Suprapubic skin (tissue), 4 donors: ENCODE results near the gene EDN1. TPM values are rescaled to one million over a fixed set of nuclear protein-coding genes. Genes with fewer than 3 reads are reported as not detected.

Experiments used
- DNase-seq, 2 donors: peaks; one replicate each; pipeline ENCODE4 v3.0.0-alpha.2; 2019; ENCODE audit warnings: low spot score in 2 of 2
- H3K27ac ChIP-seq: fragments of 200-600 bp; sonication (generic); one replicate; pipeline ENCODE4 v1.5.1; 2019
- H3K27me3 ChIP-seq: fragments of 200-600 bp; sonication (generic); one replicate; pipeline ENCODE4 v1.5.1; 2019
- H3K36me3 ChIP-seq: fragments of 200-600 bp; sonication (generic); one replicate; pipeline ENCODE4 v1.5.1; 2019
- H3K4me1 ChIP-seq: fragments of 200-600 bp; sonication (generic); one replicate; pipeline ENCODE4 v1.5.1; 2019
- H3K4me3 ChIP-seq: fragments of 200-600 bp; sonication (generic); one replicate; pipeline ENCODE4 v1.5.1; 2019; ENCODE audit warnings: mild to moderate bottlenecking
- H3K9me3 ChIP-seq: fragments of 200-600 bp; sonication (generic); one replicate; pipeline ENCODE4 v1.5.1; 2019
- CTCF ChIP-seq, 2 donors: fragments of 200-600 bp in 1 of 2; fragments of 450-650 bp in 1 of 2; sonication (generic) in 1 of 2; IDR thresholded peaks; one replicate each; pipeline ENCODE4 v1.5.1; 2016 to 2019; ENCODE audit warnings: antibody characterized with exemption in 2 of 2, mild to moderate bottlenecking in 1 of 2, moderate library complexity in 1 of 2
- EP300 ChIP-seq: sonication (generic); formaldehyde crosslinking; IDR thresholded peaks from one replicate; pipeline ENCODE4 v1.6.1; 2017; ENCODE audit warnings: antibody characterized with exemption
- POLR2A ChIP-seq, 2 donors: fragments of 450-650 bp; IDR thresholded peaks; one replicate each; pipeline ENCODE4 v1.6.1; 2017; ENCODE audit warnings: antibody characterized with exemption in 2 of 2, mild to moderate bottlenecking in 2 of 2, moderate library complexity in 2 of 2
- POLR2AphosphoS5 ChIP-seq, 3 donors: sonication (generic); formaldehyde crosslinking; IDR thresholded peaks; one replicate each; pipeline ENCODE4 v1.6.1; 2017; ENCODE audit warnings: antibody characterized with exemption in 3 of 3
- whole genome bisulfite sequencing: methylation state at CpG from one replicate; pipeline ENCODE4 v1.1.5; 2018; 5-methylcytosine and 5-hydroxymethylcytosine counted together
- total RNA-seq, 4 donors: library from RNA; depleted of rRNA; stranded (reverse); fragments of >200 nt; gene quantifications; one replicate each; pipeline ENCODE4 v1.1.0, GENCODE V29; 2016

EDN1 gene
- total RNA-seq, 4 donors from 2014 or later = 18.7 to 23.3 (median 20.7) TPM

DNA sequence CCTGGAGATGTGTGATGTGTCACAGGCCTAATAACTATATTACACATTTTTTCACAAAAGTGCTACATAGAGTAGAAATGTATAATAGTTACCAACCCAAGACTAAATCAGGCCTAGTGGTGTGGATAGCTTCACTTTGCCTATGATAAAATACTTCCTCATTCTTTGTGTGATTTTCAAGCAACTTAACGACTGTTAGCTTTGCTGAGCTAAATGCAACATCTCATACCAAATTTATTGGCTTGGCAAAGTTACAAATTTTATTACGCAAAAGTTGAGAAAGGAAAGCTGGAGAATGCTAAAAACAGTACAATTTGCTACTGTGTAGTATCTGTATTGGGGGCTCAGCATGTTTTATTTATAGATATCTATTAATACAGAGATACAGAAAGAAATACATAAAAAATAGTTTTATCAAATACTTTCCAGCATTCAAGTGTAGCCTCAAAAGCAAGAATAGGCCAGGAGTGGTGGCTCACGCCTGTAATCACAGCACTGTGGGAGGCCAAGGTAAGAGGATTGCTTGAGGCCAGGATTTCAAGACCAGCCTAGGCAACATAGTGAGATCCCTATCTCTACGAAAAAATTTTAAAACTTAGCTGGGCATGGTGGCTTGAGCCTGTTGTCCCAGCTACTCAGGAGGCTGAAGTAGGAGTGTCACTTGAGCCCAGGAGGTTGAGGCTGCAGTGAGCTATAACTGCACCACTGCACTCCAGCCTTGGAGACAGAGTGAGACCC is 3.6 kb upstream of the EDN1 start:
- no peak overlapping the region for H3K27ac ChIP-seq
- TF ChIP-seq POLR2AphosphoS5 (IDR thresholded peaks at IDR 0.05) = no peak
- no peak for TF ChIP-seq CTCF (IDR thresholded peaks at IDR 0.05)
- no peak for TF ChIP-seq EP300
- TF ChIP-seq POLR2A (IDR thresholded peaks at IDR 0.05) = no peak
- no peaks in the 10 kb centered on the region for H3K36me3 ChIP-seq
- H3K4me1 ChIP-seq = peaks cover 36% of the 10 kb centered on the region
- DNase-seq = no peak
- H3K9me3 ChIP-seq = no peaks in the 10 kb centered on the region
- no peak overlapping the region for H3K4me3 ChIP-seq
- 43% methylated on average over 4 of the region's 4 CpGs for WGBS
- no peaks in the 10 kb centered on the region for H3K27me3 ChIP-seq

DNA sequence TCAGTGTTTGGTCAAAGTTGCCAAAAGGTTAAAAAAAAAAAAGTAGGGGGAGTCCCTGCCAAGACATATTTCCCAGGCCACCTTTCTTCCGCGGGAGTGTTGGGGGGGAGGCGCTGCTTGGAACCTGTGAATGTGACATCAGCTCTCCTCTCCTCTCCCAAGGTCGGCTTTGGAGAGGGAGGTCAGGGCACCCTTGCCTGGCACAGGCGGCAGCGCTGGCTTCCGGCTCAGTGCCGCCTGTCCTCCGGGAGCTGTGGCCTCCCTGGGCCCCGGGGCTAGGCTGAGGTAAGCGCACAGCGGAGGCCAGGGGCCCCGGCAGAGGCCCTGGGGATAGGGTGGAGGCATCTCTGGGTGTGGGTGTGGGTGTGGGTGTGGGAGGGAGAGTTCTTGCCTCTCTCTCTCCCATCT is 1.9 kb upstream of the EDN1 start:
- no peaks in the 10 kb centered on the region for H3K9me3 ChIP-seq
- no peaks in the 10 kb centered on the region for H3K36me3 ChIP-seq
- H3K27me3 ChIP-seq = no peaks in the 10 kb centered on the region
- 52% methylated on average over 7 of the region's 13 CpGs for WGBS
- peak overlapping the region; percentile 84 for H3K27ac ChIP-seq
- no peak for DNase-seq
- H3K4me1 ChIP-seq = peaks cover 52% of the 10 kb centered on the region
- H3K4me3 ChIP-seq = peak overlapping the region; percentile 42
- no peak for TF ChIP-seq POLR2AphosphoS5 (IDR thresholded peaks at IDR 0.05)
- TF ChIP-seq EP300 = no peak
- no peak for TF ChIP-seq CTCF (IDR thresholded peaks at IDR 0.05)
- TF ChIP-seq POLR2A (IDR thresholded peaks at IDR 0.05) = no peak

DNA sequence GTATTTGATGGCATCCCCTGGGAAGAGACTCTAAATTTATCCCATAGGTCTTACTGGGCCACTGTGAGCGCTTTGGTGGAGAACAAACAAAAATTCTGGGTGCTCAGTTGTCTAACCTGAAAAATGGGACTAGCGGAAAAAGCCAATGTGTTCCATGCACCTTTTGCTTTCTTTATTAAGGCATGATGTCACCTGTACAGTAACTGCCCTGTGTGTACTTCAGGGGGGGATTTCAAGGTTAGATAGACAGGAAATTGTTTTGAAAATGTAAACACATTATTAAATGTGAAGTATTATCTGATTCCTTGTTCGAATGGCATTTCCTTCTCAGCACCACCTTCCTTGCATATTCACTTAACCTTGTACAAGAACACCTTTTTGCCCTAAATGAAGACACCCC is 1.2 kb upstream of the EDN1 start:
- peaks cover 59% of the 10 kb centered on the region for H3K4me1 ChIP-seq

GRCh38 chr6:12289365-12289919 is 719 bp upstream of the EDN1 start:
- peaks cover 64% of the 10 kb centered on the region for H3K4me1 ChIP-seq
- TF ChIP-seq POLR2AphosphoS5 (IDR thresholded peaks at IDR 0.05) (no peak), EP300 (no peak), CTCF (IDR thresholded peaks at IDR 0.05) (peak; percentile 52 to 65), POLR2A (IDR thresholded peaks at IDR 0.05) (no peak)
- peak overlapping the region; percentile 55 for H3K4me3 ChIP-seq
- no peak for DNase-seq
- no peaks in the 10 kb centered on the region for H3K27me3 ChIP-seq
- H3K27ac ChIP-seq = peak overlapping the region; percentile 84
- 2% methylated on average over 13 of the region's 13 CpGs for WGBS
- H3K36me3 ChIP-seq = no peaks in the 10 kb centered on the region
- H3K9me3 ChIP-seq = no peaks in the 10 kb centered on the region

More for the DNA sequence above, 1.2 kb upstream of the EDN1 start:
- Histone ChIP-seq H3K36me3 (no peaks in the 10 kb centered on the region), H3K9me3 (no peaks in the 10 kb centered on the region), H3K4me3 (peak overlapping the region; percentile 55), H3K27ac (peak overlapping the region; percentile 84), H3K27me3 (no peaks in the 10 kb centered on the region)
- no peak for TF ChIP-seq EP300
- no peak for TF ChIP-seq CTCF (IDR thresholded peaks at IDR 0.05)
- no peak for TF ChIP-seq POLR2A (IDR thresholded peaks at IDR 0.05)
- TF ChIP-seq POLR2AphosphoS5 (IDR thresholded peaks at IDR 0.05) = no peak
- no peak for DNase-seq
- WGBS = 67% methylated on average over 3 of the region's 3 CpGs

GRCh38 chr6:12291071-12291838 is 1.1 kb downstream of the EDN1 start:
- Histone ChIP-seq H3K27me3 (no peaks in the 10 kb centered on the region), H3K36me3 (no peaks in the 10 kb centered on the region), H3K4me3 (peak overlapping the region; percentile 55), H3K27ac (peak overlapping the region; percentile 84), H3K9me3 (no peaks in the 10 kb centered on the region), H3K4me1 (peaks cover 78% of the 10 kb centered on the region)
- TF ChIP-seq CTCF (IDR thresholded peaks at IDR 0.05) = no peak
- no peak for TF ChIP-seq POLR2A (IDR thresholded peaks at IDR 0.05)
- TF ChIP-seq POLR2AphosphoS5 (IDR thresholded peaks at IDR 0.05) = no peak
- TF ChIP-seq EP300 = no peak
- DNase-seq = no peak
- WGBS = 20% methylated on average over 12 of the region's 12 CpGs
